Measurements from ENCODE around the gene TREM1. TPM values are rescaled to one million over a fixed set of nuclear protein-coding genes. Genes with fewer than 3 reads are reported as not detected.

Gene TREM1
- not detected in 2 replicates for total RNA-seq
- long read RNA-seq, result 0 reads

- H3K27me3 Mint-ChIP-seq (ENCODE audit: unreplicated experiment), result peaks cover 57% of the 10 kb centered on the region
- TF ChIP-seq CTCF (IDR thresholded peaks at IDR 0.05), result no peak
- DNase-seq (ENCODE audit: extremely low spot score, unreplicated experiment), result no peak
- H3K27ac Mint-ChIP-seq (ENCODE audit: unreplicated experiment), result no peak within 1 kb of the TSS
- H3K9me3 Mint-ChIP-seq (ENCODE audit: unreplicated experiment), result no peaks in the 10 kb centered on the region
- H3K4me1 Mint-ChIP-seq (ENCODE audit: unreplicated experiment), result peaks cover 2% of the 10 kb centered on the region
- no peak within 1 kb of the TSS for H3K4me3 Mint-ChIP-seq (ENCODE audit: unreplicated experiment)
- no peaks in the 10 kb centered on the region for H3K36me3 Mint-ChIP-seq (ENCODE audit: unreplicated experiment)
Observed at GRCh38 chr6:41286544-41287346, at the start of gene TREM1. Gene TREM1 (minus strand): TSS chr6:41286682. CDS start chr6:41286655, 27 bp downstream.

GRCh38 chr6:41335943-41336342 is 49.5 kb upstream of the TREM1 start:
- no peak overlapping the region for H3K27ac Mint-ChIP-seq (ENCODE audit: unreplicated experiment)
- TF ChIP-seq CTCF (IDR thresholded peaks at IDR 0.05), result no peak
- no peak overlapping the region for H3K4me3 Mint-ChIP-seq (ENCODE audit: unreplicated experiment)
- H3K27me3 Mint-ChIP-seq (ENCODE audit: unreplicated experiment), result peaks cover 61% of the 10 kb centered on the region
- H3K36me3 Mint-ChIP-seq (ENCODE audit: unreplicated experiment), result no peaks in the 10 kb centered on the region
- no peak for DNase-seq (ENCODE audit: extremely low spot score, unreplicated experiment)
- no peaks in the 10 kb centered on the region for H3K9me3 Mint-ChIP-seq (ENCODE audit: unreplicated experiment)
- H3K4me1 Mint-ChIP-seq (ENCODE audit: unreplicated experiment), result no peaks in the 10 kb centered on the region

GRCh38 chr6:41335296-41335695 is 48.8 kb upstream of the TREM1 start, which contains the start of gene NCR2:
Gene NCR2 (plus strand): TSS chr6:41335608. CDS start chr6:41335877, 269 bp downstream.
- H3K27me3 Mint-ChIP-seq (ENCODE audit: unreplicated experiment), result peaks cover 62% of the 10 kb centered on the region
- H3K36me3 Mint-ChIP-seq (ENCODE audit: unreplicated experiment), result no peaks in the 10 kb centered on the region
- DNase-seq (ENCODE audit: extremely low spot score, unreplicated experiment), result no peak
- H3K9me3 Mint-ChIP-seq (ENCODE audit: unreplicated experiment), result no peaks in the 10 kb centered on the region
- no peak within 1 kb of the TSS for H3K27ac Mint-ChIP-seq (ENCODE audit: unreplicated experiment)
- TF ChIP-seq CTCF (IDR thresholded peaks at IDR 0.05), result no peak
- no peaks in the 10 kb centered on the region for H3K4me1 Mint-ChIP-seq (ENCODE audit: unreplicated experiment)
- no peak within 1 kb of the TSS for H3K4me3 Mint-ChIP-seq (ENCODE audit: unreplicated experiment)

- TF ChIP-seq CTCF (IDR thresholded peaks at IDR 0.05), result peak; percentile 31
- H3K27ac Mint-ChIP-seq (ENCODE audit: unreplicated experiment), result no peak overlapping the region
- DNase-seq (ENCODE audit: extremely low spot score, unreplicated experiment), result no peak
- no peaks in the 10 kb centered on the region for H3K36me3 Mint-ChIP-seq (ENCODE audit: unreplicated experiment)
- no peaks in the 10 kb centered on the region for H3K9me3 Mint-ChIP-seq (ENCODE audit: unreplicated experiment)
- peaks cover 65% of the 10 kb centered on the region for H3K27me3 Mint-ChIP-seq (ENCODE audit: unreplicated experiment)
- H3K4me1 Mint-ChIP-seq (ENCODE audit: unreplicated experiment), result no peaks in the 10 kb centered on the region
- no peak overlapping the region for H3K4me3 Mint-ChIP-seq (ENCODE audit: unreplicated experiment)
Observed at GRCh38 chr6:41334482-41335040, 48.1 kb upstream of the TREM1 start.
